ENCODE measurements around the gene C1RL.

- TF ChIP-seq CTCF (IDR thresholded peaks at IDR 0.05) (no peak), POLR2AphosphoS5 (IDR thresholded peaks at IDR 0.05; ENCODE audit: insufficient read depth in 1 of 2, low read depth in 1 of 2) (no peak), POLR2A (IDR thresholded peaks at IDR 0.05) (no peak)
Observed at GRCh38 chr12:7156259-7157197, 47.5 kb upstream of the C1RL start.

Measured in vagina (tissue), 2 donors.